ENCODE data around the gene CDK6. TPM values are rescaled to one million over a fixed set of nuclear protein-coding genes. Genes with fewer than 3 reads are reported as not detected.

The CDK6 gene
- total RNA-seq, 1 donor: 45.6 TPM

- no peaks in the 10 kb centered on the region for H3K9me3 ChIP-seq (ENCODE audit: low read depth, low read length)
- no peak overlapping the region for H2AFZ ChIP-seq (ENCODE audit: low read length)
- TF ChIP-seq CTCF (IDR thresholded peaks at IDR 0.05; ENCODE audit: extremely low read depth, low read depth, low read length): no peak
- peaks cover 32% of the 10 kb centered on the region for H3K4me1 ChIP-seq (ENCODE audit: insufficient read depth, low read length)
- H3K27ac ChIP-seq (ENCODE audit: low read depth, low read length): peak overlapping the region; percentile 18
- H3K79me2 ChIP-seq (ENCODE audit: insufficient read depth, low read length): peaks cover 70% of the 10 kb centered on the region
- no peaks in the 10 kb centered on the region for H3K36me3 ChIP-seq (ENCODE audit: insufficient read depth, low read length)
- no peak overlapping the region for H3K4me2 ChIP-seq (ENCODE audit: insufficient read depth, low read length)
- H3K27me3 ChIP-seq (ENCODE audit: insufficient read depth, low read length): no peaks in the 10 kb centered on the region
- no peak for DNase-seq (ENCODE audit: insufficient read length, low spot score, missing footprints)
- H4K20me1 ChIP-seq (ENCODE audit: insufficient read depth, low read length): no peaks in the 10 kb centered on the region
- no peak overlapping the region for H3K4me3 ChIP-seq (ENCODE audit: insufficient read depth, low read length)
These were observed 81.3 kb downstream of the CDK6 start for GRCh38 chr7:92754919-92755581.

GRCh38 chr7:92753614-92754013, 82.8 kb downstream of the CDK6 start:
- Histone ChIP-seq H3K4me1 (ENCODE audit: insufficient read depth, low read length) (peaks cover 41% of the 10 kb centered on the region), H3K27ac (ENCODE audit: low read depth, low read length) (peak overlapping the region; percentile 93), H3K36me3 (ENCODE audit: insufficient read depth, low read length) (no peaks in the 10 kb centered on the region), H3K9me3 (ENCODE audit: low read depth, low read length) (no peaks in the 10 kb centered on the region), H3K4me3 (ENCODE audit: insufficient read depth, low read length) (no peak overlapping the region), H3K4me2 (ENCODE audit: insufficient read depth, low read length) (no peak overlapping the region), H4K20me1 (ENCODE audit: insufficient read depth, low read length) (no peaks in the 10 kb centered on the region), H3K27me3 (ENCODE audit: insufficient read depth, low read length) (no peaks in the 10 kb centered on the region), H2AFZ (ENCODE audit: low read length) (no peak overlapping the region), H3K79me2 (ENCODE audit: insufficient read depth, low read length) (peaks cover 69% of the 10 kb centered on the region)
- TF ChIP-seq CTCF (IDR thresholded peaks at IDR 0.05; ENCODE audit: extremely low read depth, low read depth, low read length): no peak
- DNase-seq (ENCODE audit: insufficient read length, low spot score, missing footprints): no peak

GRCh38 chr7:92751902-92752901, 84.2 kb downstream of the CDK6 start:
- TF ChIP-seq CTCF (IDR thresholded peaks at IDR 0.05; ENCODE audit: extremely low read depth, low read depth, low read length): no peak
- H3K79me2 ChIP-seq (ENCODE audit: insufficient read depth, low read length): peaks cover 73% of the 10 kb centered on the region
- no peaks in the 10 kb centered on the region for H3K9me3 ChIP-seq (ENCODE audit: low read depth, low read length)
- H3K4me2 ChIP-seq (ENCODE audit: insufficient read depth, low read length): peak overlapping the region; percentile 19
- DNase-seq (ENCODE audit: insufficient read length, low spot score, missing footprints): peak; percentile 79
- peak overlapping the region; percentile 93 for H3K27ac ChIP-seq (ENCODE audit: low read depth, low read length)
- no peak overlapping the region for H3K4me3 ChIP-seq (ENCODE audit: insufficient read depth, low read length)
- H4K20me1 ChIP-seq (ENCODE audit: insufficient read depth, low read length): no peaks in the 10 kb centered on the region
- H2AFZ ChIP-seq (ENCODE audit: low read length): no peak overlapping the region
- H3K36me3 ChIP-seq (ENCODE audit: insufficient read depth, low read length): no peaks in the 10 kb centered on the region
- H3K4me1 ChIP-seq (ENCODE audit: insufficient read depth, low read length): peaks cover 51% of the 10 kb centered on the region
- no peaks in the 10 kb centered on the region for H3K27me3 ChIP-seq (ENCODE audit: insufficient read depth, low read length)

- peaks cover 55% of the 10 kb centered on the region for H3K4me1 ChIP-seq (ENCODE audit: insufficient read depth, low read length)
These were observed 85.4 kb downstream of the CDK6 start for GRCh38 chr7:92750946-92751345.

More at GRCh38 chr7:92750946-92751345, 85.4 kb downstream of the CDK6 start:
- H3K4me3 ChIP-seq (ENCODE audit: insufficient read depth, low read length): no peak overlapping the region
- peaks cover 78% of the 10 kb centered on the region for H3K79me2 ChIP-seq (ENCODE audit: insufficient read depth, low read length)
- H3K4me2 ChIP-seq (ENCODE audit: insufficient read depth, low read length): no peak overlapping the region
- no peaks in the 10 kb centered on the region for H3K9me3 ChIP-seq (ENCODE audit: low read depth, low read length)
- H2AFZ ChIP-seq (ENCODE audit: low read length): no peak overlapping the region
- no peaks in the 10 kb centered on the region for H4K20me1 ChIP-seq (ENCODE audit: insufficient read depth, low read length)
- DNase-seq (ENCODE audit: insufficient read length, low spot score, missing footprints): no peak
- TF ChIP-seq CTCF (IDR thresholded peaks at IDR 0.05; ENCODE audit: extremely low read depth, low read depth, low read length): no peak
- H3K36me3 ChIP-seq (ENCODE audit: insufficient read depth, low read length): no peaks in the 10 kb centered on the region
- H3K27me3 ChIP-seq (ENCODE audit: insufficient read depth, low read length): no peaks in the 10 kb centered on the region
- peak overlapping the region; percentile 93 for H3K27ac ChIP-seq (ENCODE audit: low read depth, low read length)
